Amniotic stem cell (primary cell): ENCODE measurements around the gene NREP.
"Not testable (repeated sequence)": the region's sequence is repeated elsewhere in the genome, so short reads cannot be mapped to it uniquely, and the experiment has no call there.

Experiments used
- DNase-seq: peaks from one replicate; lab custom pipeline; 2025; lab: John Stamatoyannopoulos, UW

NREP gene

DNA sequence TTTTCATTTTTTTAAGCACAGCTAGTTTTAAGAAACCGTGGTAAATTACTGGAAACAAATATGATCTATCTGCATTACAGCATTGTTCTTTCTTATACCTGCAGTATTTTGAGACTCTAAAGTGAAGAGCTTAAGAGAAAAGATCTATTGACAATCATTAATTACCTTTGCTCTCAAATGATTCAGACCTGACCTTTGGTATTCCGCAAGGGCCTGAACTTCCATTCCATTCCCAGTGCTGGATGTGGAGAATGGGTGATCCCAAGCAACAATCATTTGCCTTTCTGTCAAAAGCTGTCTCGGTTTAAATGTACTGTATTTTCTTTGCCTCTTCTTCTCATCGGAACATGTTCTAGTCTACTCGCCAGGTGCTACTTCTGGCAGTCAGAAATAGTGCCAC, 18.9 kb downstream of the NREP start:
- no peak for DNase-seq

DNA sequence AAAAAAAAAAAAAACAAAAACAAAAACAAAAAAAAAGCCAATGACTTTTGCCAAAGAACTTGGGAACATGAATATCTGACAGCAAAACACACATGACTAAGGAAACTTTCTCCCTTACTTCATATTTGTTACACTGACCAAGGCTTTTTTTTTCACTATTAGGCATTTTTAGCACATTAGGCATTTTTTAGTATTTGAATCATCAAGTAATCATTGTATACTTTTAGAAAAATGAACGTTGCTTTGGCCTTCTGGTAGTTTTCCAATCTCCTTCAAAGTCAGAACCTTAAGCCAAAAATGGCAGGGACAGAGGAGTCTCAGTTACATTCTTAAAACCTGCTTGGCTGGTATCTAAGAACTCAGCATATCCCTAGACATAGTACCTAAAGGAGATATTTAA, 19.3 kb downstream of the NREP start:
- peak; percentile 28 for DNase-seq

DNA sequence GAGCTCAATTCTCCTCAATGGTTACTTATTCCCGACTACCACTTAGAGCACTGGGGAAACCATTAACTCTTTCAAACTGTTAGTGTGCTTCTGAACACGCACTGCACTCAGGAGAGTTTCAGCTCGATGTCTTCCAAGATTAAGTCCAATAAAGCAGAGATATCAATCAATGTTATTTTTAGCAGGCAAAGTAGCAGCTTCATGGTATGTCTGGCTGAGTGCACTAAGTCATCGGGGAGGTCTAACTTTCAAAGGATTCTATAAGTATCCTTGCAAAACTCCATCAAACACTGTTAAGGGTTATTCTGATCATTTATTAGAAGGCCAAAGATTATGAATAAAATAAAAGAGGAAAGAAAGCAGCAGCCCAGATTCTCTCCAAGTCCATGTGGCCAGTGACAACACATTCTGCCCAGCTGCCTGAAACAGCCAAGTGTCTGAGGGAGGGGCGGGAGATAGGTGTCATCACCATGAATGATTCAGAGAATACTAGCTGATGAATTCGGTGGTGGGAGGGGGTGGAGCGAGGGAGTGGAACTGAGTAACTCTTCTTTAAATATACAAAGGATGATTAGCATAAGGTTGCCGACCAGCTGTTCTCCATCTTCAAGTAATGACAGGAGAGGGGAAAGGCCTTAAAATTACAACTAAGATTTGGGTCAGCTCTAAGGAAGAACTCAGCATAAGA, 21.3 kb downstream of the NREP start:
- DNase-seq, result peak; percentile 82

DNA sequence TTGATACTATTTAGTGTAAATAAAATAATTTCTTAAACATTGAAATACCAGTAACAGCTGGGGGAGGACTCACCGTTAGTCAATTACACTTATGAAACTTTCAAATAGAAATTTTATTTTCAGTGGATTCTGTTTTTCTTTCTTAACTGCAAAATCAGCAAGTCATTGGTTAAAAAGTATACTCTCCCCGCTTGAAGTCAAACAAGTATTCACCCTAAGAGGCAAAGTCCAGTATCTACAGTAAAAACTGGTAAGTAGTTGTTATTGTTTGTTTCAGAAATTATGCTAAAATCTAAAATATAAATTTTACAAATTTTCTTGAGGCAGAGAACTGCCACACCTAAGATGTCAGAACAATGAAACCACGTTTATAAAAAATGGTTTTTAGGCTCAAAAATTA, 22.4 kb downstream of the NREP start:
- no peak for DNase-seq

DNA sequence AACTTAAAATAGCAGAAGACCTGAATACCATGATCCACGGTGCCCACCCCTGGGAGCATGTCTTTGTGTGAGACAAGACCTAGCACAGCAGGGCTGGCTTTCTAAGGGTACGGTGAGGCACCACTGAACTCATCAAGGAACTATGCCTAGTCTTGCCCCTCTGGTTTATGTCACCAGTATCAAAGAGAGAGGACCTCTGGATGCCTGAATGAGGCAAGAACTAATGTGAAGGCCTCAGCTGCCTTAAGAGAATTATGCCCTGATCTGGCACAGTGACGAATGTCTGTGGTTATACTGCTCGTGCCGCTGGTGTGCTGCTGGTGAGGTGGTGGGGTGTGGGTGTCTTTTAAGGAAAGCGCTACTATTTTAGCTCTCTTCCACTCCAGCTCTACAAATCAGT, 23.0 kb downstream of the NREP start:
- no peak for DNase-seq

DNA sequence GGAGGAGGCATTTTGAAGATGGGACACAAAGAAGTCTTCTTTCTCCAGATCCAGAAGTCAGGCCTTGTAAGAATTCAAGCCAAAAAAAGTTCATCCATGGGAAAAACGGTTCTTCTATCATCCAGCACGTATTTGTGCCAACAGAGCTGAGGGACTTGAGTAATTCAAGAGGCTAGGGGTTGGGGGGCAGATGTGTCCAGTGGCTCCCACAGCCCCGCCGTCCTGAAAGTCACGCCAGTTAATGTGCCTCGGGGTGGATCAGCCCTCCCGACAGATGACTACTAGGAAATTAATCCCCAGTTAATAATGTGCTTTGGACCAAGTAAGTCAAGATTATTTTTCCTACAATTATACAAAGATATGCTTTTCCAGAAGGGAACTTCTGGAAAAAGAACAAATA, 23.4 kb downstream of the NREP start:
- no peak for DNase-seq

DNA sequence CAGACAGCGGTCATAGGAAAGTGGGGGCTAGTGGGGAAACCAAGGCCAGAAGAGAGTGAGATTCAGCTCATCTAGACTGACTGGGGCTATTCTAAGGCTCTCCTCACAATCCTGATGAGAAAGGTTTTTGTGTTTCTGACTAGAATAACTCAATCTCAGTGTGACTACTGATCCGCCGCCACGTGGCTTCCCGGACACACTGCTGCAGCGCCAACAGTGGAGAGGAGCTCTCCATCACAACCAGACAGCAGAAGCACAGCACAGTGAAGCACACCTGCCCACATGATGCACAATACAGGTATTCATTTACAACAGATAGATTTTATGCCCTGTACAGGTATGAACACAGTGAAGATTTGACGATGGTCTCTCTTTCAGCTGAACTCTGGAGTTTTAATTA, 25.4 kb downstream of the NREP start:
- DNase-seq, result no peak

DNA sequence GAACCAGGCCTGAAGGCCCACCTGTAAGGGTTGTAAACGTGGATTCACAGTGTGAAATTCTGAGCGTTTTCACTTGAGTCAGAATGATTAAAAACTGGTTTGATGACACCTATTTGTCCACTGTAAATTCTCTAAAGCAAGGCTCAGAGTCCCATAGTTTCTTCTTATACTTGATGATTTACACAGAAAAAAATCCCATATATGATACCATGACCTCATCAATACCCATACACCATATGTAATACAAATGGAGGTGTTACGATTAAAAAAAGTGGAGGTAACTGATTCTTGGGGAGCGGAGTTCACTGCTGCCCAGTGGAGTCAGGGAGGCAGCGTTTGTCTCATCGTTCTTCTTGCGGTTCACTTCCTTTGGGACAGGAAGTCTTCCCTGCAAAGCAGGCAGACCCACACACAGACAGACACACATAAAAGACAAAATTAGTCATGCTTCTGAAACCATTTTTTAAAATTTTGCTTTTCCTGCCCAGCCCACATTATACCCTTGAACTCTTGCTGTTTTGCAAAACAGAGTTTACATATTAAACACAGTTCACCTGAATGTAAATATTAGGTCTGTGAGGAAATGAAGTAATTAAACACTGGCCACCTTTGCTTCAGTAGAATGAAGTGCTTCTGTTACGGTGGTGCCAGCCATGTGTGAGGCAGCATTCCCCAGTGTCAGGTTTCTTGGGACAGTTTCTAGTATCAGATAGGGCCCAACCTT, 26.2 kb downstream of the NREP start:
- no peak for DNase-seq

DNA sequence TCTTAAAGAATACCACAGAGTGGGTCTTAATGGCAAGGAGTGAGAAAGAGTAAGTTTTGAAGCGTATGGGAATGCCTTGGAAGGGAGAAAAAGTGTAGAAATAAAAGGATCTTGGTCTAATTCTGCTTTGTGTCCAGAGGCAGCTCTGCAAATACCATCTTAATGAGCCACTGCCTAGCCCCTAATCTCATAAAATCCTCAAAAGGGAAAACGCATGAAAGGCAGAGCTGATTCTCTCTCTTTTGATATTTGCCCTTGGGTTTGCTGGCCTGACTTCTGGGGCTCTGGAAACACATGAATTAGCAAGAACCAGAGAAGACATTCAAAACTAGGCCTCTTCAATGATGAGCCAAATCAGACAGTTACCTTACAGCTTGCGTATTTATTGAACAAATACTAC, 28.1 kb downstream of the NREP start:
- no peak for DNase-seq

DNA sequence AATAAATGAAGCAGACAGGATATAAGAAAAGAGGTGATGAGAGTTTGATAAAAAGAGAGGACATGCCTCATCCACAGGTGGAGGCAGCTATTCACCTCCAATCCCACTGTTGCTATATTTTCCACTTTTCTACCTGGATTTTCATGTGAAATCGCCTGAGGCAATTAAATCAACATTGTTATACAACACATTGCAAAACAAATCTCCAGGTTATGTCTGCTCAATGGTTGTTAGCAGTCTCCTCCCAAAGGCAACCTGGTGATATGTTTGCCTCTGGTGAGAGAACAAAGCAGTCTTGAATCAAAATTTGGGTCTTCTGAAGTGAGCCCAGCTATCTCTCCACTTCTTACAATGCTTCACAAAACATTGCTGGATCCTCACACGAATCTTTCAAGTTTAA, 30.0 kb downstream of the NREP start:
- DNase-seq, result no peak

DNA sequence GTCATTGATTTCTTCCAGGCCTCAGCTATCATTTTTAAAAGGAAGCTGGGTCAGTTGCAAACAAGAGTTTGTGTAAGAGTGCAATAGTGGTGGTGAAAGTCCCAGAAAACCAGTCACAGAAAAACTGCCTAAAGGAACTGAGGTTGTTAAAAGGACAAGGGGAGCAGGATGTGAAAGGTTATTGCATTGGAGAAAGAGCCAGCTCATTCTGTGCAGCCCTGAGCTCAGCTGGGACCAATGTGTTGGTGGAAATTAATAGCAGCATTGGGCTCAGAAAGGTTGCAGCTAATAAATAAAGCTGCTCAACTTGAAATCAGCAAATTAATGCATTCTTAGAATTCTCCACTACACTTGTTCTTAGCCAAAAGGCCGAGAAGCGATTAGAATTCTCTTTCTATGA, 34.9 kb downstream of the NREP start:
- no peak for DNase-seq

DNA sequence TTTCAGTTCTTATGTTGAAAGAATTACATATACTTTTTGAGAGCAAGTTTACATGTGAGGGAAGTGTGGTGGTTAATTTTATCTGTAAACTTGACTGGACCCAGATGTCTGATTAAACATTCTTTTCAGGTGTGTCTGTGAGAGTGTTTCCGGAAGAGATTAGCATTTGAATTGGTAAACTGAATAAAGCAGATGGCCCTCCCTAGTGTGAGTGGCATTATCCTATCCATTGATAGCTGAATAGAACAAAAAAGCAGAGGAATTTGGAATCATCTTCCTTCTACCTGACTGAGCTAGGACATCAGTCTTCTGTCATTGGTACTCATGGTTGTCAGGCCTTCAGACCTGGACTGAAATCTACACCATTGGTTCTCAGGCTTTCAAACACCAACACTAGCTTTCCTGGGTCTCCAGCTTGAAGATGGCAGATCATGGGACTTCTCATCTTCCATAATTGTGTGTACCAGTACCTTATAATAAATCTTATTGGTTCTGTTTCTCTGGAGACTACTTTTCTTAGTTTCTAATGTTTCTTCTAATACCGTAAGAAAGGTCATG, 36.6 kb downstream of the NREP start:
- DNase-seq, result no peak

DNA sequence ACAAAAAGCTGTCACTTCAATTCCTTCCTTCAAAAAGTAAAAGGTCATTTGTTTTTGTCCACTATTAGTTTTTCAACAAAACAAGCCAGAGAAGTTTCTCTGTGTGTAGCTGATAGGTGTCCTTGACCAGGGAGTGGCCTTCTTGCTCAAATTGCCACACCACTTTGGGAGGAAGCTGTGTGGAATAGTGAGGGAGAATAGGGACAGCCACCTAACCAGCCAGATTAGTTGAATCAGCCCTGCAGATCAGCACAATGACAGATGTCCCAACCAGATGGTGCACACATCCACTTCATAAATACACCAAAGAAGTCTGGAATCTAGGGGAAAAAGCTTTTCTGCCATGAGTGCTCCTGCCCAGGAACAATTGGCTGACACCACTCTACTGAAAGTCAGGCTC, 37.2 kb downstream of the NREP start:
- DNase-seq, result no peak

DNA sequence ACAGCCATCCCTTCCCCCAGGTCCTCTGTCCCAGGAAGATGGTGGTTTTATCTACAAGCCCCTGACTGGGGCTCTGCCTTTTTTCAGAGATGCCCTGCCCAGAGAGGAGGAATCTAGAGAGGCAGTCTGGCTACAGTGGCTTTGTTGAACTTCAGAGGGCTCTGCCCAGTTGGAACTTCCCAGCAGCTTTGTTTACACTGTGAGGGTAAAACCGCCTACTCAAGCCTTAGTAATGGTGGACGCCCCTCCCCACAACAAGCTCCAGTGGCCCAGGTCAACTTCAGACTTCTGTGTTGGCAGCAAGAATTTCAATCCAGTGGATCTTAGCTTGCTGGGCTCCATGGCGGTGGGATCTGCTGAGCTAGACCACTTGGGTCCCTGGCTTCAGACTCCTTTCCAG, 40.2 kb downstream of the NREP start:
- not testable (repeated sequence) for DNase-seq

DNA sequence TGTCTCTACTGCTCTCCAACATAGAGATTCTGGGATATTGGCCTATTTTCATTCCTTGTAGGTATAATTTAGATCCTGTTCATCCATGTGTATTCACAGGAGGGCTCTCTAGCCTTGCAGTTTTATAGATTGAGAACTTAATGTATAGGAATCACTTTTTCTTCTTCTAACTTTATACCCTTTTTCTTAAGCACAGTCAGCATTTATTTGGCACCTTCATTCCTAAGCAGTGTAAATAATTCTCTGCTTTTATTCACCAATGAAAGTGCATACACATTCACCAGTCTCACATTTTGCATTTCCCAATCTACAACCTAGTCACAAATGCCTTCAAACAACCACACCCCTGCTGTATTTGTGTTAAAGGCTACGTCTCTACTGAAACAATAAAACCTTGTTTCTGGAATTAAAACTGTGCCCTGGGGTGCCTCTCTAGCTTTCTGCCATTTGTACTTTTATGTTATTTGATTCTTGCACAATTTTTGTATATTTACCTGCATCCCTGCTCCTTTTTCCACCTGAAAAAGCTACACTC, 49.3 kb downstream of the NREP start:
- no peak for DNase-seq

DNA sequence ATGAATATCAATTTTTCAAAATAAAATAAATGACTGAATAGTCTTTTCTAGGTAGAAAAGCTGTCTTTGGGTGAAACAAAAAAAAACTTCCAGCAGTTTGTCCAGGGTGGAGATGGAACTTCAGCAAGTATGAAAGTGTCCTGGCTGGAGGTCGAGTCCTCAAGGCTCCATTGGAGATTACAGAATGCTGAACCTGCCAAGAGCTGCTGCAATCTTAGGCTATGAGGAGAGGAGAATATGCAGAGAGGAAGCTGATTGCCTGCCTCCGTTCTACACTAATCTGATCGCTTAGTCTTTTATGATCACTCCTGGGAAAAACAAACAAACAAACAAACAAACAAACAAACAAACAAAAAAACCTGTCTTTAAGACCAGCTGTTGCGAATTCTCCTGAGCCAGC, 50.6 kb downstream of the NREP start:
- no peak for DNase-seq

DNA sequence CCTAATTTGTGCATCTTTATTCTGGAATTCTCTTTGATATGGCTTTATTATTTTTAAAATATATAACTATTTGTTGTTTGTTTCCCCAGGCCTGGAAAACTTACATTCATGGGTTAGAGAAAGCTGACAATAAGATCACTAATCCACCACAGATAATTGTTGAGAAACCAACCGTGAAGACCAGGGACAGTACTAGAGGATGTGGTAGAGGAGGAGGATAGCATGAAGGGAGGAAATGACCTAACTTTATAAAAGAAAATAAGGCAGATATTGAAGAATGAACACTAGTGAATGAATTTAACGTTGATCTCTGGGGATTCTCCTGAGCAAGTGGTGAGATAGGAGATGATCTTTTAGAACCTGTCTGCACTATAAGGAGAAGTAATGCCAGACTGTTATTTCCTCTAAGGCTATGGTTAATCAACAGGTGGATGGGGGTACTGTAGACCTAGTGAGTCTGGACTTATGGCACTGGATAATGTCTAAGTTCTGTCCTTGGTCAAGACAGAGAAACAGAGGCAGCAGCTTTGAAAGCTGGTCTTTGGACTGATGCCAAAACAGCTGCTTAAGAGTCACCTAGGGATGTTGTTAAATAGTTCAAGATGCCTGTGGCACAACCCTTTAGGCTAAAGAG, 52.4 kb downstream of the NREP start:
- no peak for DNase-seq

DNA sequence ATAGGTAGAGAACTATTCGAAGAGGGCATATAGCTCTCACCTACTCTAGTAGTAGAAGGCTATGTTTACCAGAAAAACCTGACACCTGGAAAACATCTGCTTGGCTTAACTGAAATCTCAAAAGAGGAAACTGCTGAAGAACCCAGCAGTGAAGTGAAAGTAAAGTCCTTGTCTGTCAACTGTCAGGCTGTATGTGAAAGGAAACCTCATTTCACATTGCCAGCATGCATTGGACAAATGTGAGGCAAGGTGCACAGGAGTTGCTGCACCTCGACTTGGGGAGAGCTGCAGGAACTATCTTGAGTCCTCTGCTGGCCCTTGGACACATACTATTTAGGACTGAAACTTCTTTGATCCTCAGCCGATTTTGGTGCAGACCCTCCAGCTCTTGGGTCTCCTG, 53.3 kb downstream of the NREP start:
- no peak for DNase-seq

DNA sequence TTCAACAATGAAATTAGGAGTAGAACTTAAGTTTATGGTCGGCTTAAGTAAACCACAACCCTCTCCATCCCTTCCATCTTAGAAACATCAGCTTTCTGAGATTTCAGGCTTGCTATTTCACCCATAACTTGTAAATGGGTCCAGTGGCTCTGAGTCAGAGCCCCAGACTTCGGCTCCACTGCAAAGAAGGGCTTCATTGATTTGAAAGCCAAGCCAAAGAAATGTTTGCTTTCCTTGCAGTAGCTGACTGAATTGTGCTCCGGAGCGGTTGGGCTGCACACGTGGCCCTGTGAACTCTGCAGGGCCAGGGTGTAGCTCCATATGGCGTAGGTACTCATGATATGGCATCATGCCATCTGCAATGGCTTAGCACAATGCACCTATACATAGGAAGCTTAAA, 57.0 kb downstream of the NREP start:
- DNase-seq, result no peak

DNA sequence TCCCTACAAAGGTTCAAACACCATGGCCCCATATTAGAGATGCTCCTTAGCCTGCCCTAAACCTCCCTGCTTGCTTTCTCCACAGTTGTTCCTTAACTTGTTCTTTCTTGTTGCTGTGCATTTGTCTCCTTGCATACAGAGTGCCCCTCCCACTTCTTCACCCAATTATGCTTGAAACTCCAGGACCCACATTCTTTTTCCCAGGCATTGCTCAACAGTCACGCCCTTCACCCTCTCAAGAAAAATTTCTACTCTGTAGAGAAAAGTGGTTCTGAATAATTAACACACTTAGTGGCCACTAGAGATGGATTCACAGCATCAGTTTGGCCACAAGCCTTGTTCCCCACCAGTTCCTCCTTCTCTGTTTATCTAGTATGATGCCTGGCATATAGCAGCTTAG, 57.7 kb downstream of the NREP start:
- no peak for DNase-seq

DNA sequence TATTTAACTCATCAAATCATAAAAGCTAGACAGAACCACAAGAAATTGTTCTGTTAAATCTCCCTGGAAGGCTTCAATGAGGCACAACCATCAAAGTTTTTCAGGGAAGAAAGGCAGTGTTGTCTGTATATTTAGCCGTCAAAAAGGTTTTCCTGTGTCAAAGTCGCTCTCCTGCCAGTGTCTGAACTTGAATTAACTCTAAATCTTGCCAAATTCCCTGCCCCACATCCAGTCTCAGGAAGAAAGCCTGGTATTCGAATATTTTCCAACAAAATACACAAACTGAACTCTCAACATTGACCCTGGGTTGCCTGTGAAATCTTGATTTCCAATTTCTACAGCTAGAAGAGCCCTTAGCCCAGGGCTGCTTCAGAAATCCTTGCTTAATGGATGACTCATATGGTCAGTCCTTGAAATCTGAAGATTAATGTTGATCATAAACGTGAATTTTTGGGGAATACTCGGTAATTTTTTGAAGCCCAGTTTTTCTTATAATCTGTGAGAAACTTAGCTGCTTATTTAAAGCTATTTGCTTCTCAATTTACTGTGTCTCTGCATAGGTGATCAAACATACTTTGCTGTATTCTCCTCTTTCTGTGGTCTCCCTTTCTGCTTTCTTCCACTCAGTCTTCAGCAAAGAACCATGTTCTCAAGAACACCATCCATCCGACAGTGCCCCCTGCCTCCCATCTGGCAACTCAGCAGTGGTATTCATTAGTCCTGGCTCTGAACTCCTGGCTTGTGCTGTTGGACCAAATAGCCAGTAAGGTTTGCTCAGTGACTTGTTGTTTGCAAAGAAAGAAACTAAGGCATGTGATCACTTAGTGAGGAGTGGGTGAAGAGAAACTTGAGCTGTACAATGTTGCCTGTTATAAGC, 58.9 kb downstream of the NREP start:
- DNase-seq, result no peak

DNA sequence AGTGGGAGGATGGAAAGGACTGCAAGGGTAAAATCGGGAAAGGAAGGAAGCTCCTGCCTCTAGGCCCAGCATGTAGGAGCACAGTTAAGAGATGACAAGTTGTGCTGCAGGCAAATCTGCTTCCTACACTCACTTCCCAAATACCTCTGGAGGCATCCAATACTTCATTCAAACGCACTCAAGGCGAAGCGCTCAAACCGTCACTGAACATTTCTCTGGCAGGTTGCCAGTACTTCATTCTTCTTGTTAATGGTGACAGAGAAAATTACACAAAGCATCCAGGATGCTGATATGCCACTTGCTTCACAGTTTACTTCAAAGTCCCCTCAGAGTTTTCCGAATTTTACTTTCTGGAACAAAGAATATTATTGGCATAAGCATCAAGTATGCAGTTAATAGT, 59.8 kb downstream of the NREP start:
- DNase-seq, result no peak
